GM19463 (cell line): ENCODE measurements around the gene ZNRD2.

Source experiments
- ATAC-seq: cut with Tn5 transposase; IDR thresholded peaks from one replicate; pipeline ENCODE4 v1.9.1; 2021; ENCODE audit warnings: mild to moderate bottlenecking, moderate library complexity; ENCODE audit not compliant: unreplicated experiment

ZNRD2 gene

DNA sequence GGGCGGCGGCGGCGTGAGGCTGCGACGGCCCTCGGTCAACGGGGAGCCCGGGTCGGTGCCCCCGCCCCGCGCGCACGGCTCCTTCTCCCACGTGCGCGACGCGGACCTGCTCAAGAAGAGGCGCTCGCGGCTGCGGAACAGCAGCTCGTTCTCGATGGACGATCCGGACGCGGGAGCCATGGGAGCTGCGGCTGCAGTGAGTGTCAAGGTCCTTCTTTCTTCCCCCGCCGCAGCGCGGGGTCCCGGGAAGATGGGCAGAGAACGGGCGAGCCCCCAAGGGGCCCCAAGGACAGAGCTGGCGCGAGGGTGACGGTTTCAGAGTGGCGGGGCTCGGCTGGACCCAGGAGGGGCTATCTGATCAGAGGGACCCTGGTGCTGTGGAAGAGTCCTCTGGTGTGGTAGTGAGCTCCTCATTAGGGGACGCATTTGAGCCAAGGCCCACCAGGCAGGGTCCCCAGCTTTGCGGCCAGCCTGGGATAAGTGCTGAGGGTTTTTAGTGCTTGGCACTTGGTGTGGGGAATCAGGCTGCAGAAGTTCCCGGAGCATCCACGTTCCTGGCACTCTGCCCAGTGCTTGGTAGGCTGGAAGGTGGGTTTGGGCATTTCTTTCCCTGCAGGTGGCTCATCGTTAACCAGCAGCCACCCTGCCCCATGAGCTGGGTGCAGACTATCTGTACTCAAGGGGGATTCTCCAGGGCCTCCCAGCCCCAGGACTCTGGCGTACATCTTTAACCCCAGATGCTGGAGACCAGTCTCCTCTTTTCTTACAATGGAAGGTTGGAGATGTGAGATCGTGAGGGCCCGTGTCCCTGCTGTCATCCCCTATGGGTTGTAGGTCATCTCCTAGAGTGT, 15.3 kb downstream of the ZNRD2 start:
- no peak for ATAC-seq

DNA sequence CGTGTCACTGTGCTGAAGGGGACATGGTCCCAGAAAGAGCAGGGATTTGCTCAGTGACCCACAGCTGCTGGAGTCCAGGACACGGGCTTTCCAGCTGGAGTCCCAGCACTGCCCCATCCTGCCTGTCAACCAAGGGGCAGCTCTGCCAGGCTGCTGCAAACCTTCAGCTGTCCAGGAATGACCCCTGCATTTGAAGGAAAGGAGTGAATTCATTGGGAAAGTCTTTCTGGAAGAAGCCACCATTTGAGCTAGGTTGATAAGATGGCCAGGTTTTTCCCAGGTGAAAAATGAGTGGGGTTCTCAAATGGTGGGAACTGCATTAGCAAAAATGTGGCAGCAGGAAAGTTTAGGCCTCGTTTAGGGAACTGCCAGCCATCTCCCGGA, 16.0 kb downstream of the ZNRD2 start:
- no peak for ATAC-seq

DNA sequence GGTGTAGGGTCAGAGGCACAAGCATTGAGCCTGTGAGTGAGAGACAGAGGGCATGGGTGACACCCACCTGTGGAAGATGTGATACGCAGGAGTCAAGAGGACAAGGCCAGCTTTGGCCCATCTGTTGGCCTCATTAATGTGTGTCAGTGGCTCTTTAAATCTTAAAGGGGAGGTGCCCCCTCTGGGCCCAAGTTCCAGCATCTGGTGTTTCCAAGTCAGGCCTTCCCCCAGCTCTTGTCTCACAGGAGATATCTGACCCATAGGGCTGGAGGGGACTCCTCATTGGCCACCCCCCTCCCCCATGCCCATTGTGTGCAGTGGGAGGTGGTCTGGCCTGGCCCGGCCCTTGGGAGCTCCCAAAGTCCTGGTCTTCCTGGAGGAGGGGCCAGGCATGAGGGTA, 16.4 kb downstream of the ZNRD2 start:
- no peak for ATAC-seq

GRCh38 chr11:65588199-65589054, 18.1 kb downstream of the ZNRD2 start:
- ATAC-seq = peak; percentile 84

DNA sequence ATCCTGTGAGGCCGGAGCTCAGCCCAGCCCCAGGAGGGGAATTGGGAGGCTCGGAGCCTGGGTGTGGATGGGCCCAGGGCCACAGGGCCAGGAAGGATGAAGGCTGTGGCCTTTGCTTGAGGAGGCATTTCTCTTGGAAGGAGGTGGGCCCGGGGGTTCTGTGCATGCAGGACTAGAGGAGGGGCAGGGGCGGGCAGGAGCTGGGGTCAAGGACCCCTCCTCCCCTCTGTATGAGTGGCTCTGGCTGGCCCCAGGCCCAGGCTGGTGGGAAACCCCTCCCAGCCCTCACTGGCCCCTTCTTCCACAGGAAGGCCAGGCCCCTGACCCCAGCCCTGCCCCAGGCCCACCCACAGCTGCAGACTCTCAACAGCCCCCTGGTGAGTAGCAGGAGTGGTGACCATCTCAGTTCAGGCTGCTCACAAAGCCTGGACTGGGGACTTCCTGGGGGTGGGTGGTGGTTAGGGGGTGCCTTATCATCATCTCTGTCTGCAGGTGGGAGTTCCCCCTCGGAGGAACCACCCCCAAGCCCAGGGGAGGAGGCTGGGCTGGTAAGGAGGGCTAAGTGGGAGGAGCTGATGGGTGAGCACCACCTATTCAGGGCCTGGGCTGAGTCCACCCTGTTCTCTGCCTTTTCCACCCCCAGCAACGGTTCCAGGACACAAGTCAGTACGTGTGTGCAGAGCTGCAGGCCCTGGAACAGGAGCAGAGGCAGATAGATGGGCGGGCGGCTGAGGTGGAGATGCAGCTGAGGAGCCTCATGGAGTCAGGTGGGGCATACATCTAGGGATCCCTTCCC, 19.4 kb downstream of the ZNRD2 start:
- ATAC-seq = no peak

GRCh38 chr11:65590240-65590738, 20.0 kb downstream of the ZNRD2 start:
- no peak for ATAC-seq

DNA sequence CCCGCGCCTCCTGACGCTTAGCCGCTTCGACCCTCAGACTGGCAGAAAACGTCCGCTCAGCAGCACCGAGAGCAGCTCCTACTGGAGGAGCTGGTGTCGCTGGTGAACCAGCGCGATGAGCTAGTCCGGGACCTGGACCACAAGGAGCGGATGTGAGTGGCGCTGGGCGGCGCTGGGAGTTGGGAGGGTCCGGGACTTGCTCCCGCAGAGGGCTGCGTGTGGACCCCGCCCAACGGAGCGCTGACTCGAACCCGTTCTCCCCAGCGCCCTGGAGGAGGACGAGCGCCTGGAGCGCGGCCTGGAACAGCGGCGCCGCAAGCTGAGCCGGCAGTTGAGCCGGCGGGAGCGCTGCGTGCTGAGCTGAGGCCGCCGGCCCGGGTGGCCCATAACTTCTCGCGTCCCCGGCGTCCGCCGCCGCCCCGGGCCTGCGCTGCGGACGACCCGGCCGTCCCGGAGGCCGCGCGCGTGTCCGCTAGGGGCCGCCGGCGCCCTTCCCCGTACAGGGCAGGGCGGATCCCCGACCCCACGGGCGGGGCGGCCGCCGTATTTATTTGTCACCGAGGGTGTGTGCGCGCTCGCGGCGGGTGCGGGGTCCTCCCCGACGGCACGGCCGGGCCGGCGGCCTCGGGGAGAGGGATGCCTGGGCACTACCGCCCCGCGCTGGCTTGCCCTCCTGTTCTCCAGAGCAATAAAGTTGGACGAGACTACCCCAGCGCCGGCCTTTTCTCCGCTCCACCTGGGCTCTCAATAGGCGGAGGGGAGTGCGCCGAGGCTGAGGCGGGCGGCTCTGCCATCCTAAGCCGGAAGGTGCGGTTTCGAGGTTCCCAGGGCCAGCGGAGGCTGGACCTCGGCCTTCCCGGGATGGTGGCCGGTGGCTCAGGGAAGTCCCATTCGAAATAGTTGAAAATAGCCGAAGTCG, 21.9 kb downstream of the ZNRD2 start:
- no peak for ATAC-seq

GRCh38 chr11:65592858-65593517, 22.7 kb downstream of the ZNRD2 start:
- no peak for ATAC-seq

GRCh38 chr11:65593518-65594414, 23.5 kb downstream of the ZNRD2 start:
- ATAC-seq = no peak

DNA sequence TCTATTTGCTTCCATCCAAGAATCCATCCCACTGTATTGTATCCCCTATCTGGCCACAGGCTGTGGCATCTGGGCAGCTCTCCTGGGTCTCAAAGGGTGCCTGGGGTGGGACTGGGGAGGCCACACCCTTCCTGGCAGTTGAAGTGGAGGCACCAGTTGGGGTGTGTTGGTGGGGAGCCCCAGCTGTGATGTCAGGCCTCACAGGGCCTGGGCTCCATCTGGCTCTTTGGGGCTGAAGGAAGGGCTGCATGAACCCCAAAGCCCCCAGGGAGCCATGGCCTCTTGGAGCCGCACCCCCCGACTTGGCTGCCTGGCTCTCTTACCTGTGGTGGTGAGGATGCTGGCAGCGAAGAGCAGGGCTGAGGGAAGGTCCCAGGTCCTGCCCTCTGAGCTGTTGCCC, 24.9 kb downstream of the ZNRD2 start:
- ATAC-seq = no peak

DNA sequence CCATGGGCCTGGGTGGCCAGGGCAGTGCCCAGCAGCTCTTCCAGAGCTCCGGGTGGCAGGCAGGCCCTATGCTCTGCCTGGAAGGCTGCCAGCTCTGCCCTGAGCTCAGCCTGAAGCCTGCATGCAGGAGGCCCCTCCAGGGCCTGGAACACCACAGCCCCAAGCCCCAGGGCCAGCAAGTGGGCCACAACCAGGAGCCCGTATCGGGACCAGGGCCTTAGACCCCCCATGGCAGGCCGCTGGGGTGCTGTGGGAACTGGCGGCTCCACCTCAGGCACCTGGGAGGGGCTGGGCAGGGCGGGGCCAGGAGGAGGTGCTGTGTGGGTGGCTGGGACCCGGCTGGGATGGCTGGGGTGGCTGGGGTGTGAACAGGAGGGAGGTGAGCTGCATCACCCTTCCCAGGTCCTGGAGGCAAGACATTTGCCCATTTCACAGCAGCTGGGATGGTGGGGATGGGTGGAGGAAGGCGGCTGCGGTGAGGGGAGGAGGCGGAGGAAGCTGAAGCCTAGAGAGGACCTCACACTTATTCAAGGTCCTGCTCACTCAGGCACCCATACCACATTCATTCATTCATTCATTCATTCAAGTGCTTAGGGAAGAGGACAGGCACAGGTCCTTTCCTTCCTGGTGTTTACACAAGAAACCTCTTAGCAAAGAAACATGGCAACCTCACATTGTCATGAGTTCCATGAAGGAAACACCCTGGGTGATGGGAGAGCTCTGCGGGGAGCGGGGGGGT, 25.4 kb downstream of the ZNRD2 start, which contains the start of gene KCNK7:
Gene KCNK7, minus strand, starts transcription at position 258 of the 739 bp plus-strand sequence. Its CDS starts 28 bp downstream, at position 230.
- ATAC-seq = no peak

- ATAC-seq = no peak
Observed at GRCh38 chr11:65596520-65596919, 26.2 kb downstream of the ZNRD2 start.

- ATAC-seq = no peak
Observed at GRCh38 chr11:65598258-65598699, 28.0 kb downstream of the ZNRD2 start.

DNA sequence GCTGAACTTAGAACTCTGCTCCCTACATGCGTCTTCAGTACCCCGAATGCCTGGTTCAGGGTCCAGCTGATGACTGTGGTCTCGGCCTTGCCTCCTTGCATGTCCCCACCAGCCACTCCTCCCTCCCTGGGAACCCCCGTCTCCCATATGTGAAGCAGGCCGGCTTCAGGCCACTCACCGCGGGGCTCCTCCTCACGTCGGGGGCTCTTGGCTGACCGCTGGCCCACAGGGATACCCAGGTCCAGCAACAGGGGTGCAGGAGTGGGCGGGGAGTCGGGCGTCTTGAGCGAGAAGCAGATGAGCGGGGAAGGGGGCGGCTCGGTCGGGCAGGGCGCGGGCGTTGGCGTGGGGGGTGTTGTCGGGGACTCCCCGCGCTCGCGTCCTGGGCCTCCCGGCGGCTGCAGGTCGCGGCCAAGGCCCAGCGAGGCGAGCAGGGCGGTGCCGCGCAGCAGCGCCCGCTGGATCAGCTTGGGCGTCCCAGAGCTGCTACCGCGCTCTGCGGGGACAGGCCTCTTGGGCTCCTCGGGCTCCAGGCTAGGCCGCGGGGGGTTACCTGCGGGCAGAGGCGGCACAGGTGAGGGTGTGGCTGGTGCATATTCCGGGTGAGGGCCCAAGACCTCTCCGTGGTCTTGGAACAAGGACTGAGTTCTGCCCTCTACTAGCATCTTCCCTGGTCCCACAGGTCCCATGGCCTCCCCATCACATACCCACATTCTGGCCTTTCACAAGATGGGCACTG, 29.1 kb downstream of the ZNRD2 start:
- ATAC-seq = no peak

- no peak for ATAC-seq
Observed at GRCh38 chr11:65599955-65600246, 29.6 kb downstream of the ZNRD2 start.

GRCh38 chr11:65604258-65604657, 34.0 kb downstream of the ZNRD2 start:
- no peak for ATAC-seq
